ENCODE results near the gene LRCOL1.
A peak's percentile ranks its signal among the peaks of the same experiment; 100 is the strongest.

Gene LRCOL1

DNA sequence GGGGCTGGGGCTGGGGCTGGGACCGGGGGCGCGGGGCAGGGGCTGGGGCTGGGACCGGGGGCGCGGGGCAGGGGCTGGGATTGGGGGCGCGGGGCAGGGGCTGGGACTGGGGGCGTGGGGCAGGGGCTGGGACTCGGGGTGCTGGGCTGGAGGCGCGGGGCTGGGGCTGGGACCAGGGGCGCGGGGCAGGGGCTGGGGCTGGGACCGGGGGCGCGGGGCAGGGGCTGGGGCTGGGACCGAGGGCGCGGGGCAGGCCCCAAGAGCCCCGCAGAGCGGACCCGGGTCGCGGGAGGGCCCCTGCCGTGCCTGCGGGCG lies 8.6 kb upstream of the LRCOL1 start:
- no peak for FAIRE-seq

DNA sequence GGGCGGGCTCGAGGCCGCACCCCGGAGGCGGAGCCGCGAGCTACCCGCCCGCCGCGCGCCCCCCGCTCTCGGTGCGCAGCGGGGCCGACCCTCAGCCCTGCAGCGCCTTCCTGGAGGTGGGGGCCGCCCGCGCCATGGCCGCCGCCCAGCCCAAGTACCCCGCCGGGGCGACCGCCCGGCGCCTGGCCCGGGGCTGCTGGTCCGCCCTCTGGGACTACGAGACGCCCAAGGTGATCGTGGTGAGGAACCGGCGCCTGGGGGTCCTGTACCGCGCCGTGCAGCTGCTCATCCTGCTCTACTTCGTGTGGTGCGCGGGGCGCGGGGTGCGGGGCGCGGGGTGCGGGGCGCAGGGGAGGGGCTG lies 8.3 kb upstream of the LRCOL1 start, which contains the start of gene P2RX2:
Gene P2RX2 (plus strand): TSS at position 94 of the 361 bp plus-strand sequence. CDS start 41 bp downstream, at position 135.
- FAIRE-seq = no peak

- no peak for FAIRE-seq
These were observed 7.7 kb upstream of the LRCOL1 start for GRCh38 chr12:132617822-132618682.

DNA sequence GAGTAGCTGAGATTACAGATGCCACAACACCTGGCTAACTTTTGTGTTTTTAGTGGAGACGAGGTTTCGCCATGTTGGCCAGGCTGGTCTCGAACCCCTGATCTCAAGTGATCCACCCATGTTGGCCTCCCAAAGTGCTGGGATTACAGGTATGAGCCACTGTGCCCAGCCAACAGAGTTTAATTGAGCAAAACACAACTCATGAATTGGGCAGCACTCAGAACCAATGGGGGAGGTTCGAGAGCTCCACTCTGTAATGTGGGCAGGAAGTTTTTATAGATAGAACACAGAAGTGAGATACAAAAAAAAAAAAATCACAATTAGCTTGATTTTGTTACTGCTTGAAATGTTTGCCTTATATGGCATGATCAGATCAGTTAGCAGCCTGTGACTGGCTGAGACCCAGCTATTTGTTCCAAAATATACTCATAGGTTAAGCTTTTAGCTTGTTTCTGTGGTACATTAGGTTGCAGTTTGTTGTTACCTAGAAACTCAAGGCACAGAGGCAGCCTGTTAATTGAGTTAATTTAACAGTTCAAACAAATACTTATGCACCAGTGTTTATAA lies 6.8 kb upstream of the LRCOL1 start:
- FAIRE-seq = no peak

DNA sequence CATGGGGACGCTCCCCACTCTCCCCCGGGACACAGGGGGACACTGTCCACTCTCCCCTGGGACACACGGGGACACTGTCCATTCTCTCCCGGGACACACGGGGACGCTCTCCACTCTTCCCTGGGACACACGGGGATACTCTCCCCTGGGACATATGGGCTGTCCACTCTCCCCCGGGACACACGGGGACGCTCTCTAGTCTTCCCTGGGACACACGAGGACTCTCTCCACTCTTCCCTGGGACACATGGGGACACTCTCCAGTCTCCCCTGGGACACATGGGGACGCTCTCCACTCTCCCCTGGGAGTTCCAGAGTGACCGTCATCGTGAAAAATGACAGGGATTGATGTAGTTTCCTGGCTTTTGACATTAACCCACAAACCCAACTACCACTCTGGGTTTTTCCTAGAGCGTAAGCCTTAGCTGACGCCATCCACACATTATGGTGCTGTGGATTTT lies 5.2 kb upstream of the LRCOL1 start:
- no peak for FAIRE-seq

DNA sequence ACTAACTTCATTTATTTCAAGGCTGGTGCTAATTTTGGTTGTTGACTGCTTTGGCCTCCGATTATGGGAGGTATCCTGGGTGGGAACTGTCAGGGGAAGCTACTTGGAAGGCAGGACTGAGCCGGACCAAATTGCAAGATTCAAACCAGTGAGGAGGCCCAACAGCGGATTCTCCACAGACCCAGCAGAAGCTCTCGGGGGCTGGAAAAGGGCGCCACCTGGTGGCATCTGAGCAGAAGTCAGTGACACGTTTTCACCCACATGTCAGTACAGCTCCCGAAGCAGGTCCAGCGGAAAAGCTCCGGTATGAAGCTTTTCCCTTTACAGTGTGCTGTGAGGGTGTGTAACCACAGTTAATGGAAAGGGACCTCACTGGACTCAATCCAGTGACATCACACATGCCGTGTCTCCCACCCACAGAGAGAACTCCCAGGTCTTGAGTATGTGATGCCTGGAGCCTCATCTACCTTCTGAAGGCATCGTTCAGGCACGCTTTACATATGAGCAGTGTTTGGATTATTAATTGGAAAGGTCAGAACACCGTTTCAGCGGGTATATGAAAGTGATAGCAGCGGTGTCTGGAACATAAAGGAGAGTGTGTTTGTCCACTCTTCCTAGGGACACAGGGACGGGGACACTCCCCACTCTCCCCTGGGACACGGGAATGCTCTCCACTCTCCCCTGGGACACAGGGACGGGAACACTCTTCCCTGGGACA lies 4.6 kb upstream of the LRCOL1 start:
- FAIRE-seq = peak; percentile 85

- no peak for FAIRE-seq
These were observed 3.6 kb upstream of the LRCOL1 start for GRCh38 chr12:132614029-132614428.

GRCh38 chr12:132611620-132612019 lies 1.2 kb upstream of the LRCOL1 start:
- FAIRE-seq = no peak

DNA sequence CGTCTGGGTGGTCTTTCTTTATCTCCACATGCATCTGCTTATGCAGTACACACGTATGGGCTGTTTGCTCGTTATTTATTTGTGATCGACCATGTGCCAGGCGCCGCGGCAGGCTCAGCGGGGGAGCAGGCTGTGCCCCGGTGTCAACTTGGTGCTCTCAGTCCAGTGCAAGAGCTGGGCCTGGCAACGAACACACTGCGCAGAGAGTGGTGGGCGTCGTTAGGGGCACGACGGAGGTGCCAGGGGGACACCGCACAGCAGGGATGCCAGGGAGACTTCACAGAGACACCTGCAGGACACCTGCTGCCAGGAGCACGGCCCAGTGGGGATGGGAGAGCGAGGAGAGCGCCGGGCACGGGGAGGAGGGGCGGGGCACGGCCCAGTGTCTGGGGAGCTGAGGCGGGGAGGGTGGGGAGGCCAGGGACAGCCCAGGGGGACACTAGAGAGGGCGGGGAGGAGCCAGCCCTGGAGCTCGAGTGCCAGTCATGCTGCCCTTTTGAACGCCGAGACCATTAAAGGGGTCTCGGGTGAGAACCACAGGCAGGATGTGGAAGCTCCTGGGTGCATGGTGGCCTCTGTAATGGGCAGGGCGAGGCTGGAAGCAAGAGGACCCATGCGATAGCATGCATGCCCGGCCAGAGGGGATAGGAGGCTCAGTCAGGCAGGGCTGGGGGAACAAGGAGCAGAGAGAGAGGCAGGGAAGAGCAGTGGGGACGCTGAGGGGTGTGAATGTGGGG lies 652 bp upstream of the LRCOL1 start:
- FAIRE-seq = no peak

GRCh38 chr12:132608231-132609171 lies 1.9 kb downstream of the LRCOL1 start:
- FAIRE-seq = no peak

DNA sequence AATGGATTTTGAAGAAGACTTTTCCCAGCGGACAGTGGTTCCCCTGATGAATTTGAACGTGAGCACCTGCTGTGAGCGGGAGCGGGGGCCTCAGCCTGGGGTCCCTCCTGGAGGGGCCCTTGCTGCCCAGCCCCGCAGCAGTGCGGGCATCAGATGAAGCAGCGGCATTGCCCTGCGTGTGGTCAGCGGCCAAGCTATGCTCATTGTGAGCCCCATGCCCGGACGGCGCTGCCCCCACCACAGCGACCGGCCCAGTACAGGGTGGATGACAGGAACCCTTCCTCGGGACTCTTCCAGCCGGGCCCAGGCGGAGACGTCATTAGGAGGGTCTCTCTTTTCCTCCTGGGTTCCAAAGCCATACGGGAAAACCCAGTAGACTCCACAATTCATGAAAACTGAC lies 3.5 kb downstream of the LRCOL1 start:
- FAIRE-seq = no peak

DNA sequence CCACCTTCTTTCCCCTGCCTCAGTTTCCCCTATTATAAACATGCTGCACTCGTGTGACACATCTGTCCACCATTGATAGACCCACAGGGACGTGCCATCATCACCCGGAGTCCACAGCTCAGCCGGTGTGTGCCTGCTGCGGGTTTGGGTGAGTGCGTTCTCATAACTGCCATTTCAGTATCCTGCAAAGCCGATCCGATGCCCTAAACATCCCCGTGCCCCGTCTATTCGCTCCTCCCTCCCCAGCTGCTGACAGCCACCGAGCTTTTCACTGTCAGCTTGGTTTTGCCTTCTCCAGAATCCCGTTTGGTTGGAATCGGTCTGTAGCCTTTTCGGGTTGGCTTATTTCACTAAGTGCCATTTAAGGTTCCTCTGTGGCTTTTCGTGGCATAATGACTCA lies 3.9 kb downstream of the LRCOL1 start:
- FAIRE-seq = no peak

- no peak for FAIRE-seq
These were observed 4.5 kb downstream of the LRCOL1 start for GRCh38 chr12:132605892-132606291.

GRCh38 chr12:132604668-132605441 lies 5.5 kb downstream of the LRCOL1 start:
- FAIRE-seq = no peak

DNA sequence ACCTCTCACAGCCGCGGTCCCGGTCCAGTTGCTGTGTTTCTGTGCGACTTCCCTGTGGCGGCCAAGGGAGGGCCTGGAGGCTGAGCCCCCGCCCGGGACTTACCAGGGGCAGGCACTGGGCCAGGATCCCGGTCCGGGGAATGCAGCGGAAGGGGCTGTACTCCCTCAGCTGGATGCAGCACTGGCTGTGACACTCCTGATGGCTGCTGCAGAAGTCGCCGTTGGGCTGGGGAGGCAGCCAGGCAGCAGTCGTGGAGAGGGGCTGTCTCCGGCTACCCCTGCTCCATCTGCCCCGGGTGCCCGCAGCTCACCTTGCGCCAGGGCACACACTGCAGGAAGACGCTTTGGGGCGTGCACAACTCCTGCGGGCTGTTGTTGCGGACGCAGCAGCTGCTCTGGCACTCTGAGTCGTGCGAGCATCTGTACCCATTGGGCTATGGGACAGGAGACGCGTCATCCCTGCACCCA lies 6.2 kb downstream of the LRCOL1 start:
- no peak for FAIRE-seq

DNA sequence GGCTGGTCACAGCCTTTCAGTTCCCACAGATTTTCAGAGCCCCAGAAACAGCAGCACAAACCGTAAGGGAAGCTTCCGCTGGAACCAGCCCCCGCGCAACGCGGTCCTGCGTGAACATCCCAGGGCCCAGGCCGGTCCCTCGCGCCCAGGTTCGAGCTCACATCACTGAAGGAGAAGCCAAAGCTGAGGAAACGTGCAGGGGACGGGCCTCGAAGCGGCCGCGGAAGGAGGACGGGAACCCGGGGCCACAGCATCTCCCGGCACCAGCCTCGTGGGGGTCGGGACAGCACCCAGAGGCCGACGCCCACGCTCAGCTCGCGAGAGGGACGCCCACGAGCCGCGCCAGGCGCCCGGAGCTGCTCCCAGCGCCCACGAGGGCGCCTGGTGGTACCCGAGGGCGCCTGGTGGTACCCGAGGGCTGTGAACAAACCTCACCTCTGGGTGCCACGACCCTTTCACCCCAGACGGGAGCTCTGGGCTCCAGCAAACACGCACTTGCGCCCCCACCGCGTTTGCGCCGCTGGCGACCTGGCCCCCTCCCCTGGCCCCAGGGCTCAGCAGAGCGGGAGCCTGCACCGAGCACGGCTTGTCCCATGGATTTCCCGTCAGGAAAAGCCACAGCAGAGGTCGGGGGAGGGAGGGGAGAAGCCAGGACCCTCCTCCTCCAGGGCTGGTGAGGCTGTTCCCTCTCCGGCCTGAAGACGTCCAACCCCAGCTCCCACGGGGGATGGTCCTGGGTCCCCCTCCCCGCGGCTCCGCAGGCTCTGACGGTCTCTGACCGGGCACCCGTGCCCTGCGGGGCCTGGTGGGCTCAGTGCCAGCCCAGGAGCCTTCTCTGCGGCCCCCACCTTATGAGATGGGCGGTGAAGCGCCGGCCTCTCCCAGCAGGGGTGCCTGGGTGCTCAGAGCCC lies 6.9 kb downstream of the LRCOL1 start:
- no peak for FAIRE-seq

DNA sequence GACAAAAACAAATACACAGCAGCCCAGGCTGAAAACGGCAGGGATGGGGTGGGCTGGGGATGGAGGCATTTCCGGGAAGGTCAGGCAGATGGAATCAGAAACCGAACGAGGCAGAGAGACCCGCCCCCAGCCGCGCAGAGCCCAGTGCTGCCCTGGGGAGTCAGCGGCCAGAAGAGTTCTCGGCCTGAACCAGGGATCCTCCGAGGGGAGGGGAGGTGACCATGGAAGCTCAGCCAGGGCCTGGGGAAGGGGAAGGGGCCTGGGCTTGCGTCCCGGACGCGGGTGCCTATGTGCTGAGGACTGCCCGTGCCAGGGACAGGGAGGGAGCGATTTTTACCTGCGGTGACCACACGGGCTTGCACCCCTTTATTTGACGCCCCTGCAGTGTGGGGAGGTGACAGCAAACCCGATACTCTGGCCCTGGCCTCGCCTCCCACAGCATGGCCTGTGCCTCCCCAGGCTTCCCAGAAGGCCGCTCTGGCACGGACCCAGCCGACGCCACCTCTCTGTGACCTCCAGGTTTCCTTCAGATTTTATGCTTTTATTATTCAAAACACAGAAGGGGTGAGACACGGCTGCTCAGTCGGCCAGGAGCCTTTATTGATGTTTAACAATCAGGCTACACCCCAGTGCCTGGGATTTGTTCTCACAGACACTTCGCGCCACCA lies 7.7 kb downstream of the LRCOL1 start:
- no peak for FAIRE-seq

GRCh38 chr12:132601171-132601883 lies 9.1 kb downstream of the LRCOL1 start:
- no peak for FAIRE-seq

Data from A204.1 (cell line).